Gastroesophageal sphincter (tissue), 3 donors: ENCODE results near the gene OCEL1.

Source experiments
- POLR2A ChIP-seq, 2 donors: fragments of 450-650 bp; IDR thresholded peaks; one replicate each; pipeline ENCODE4 v1.6.1; 2017; ENCODE audit warnings: antibody characterized with exemption in 2 of 2, mild to moderate bottlenecking in 2 of 2, moderate library complexity in 1 of 2
- POLR2AphosphoS5 ChIP-seq: sonication (generic); formaldehyde crosslinking; IDR thresholded peaks from one replicate; pipeline ENCODE4 v1.6.1; 2017; ENCODE audit warnings: antibody characterized with exemption
- TF ChIP-seq, protein P1 (sequence below), 4 experiments: fragments of 200-600 bp in 2 of 4; fragments of 450-650 bp in 2 of 4; sonication (generic) in 1 of 4; IDR thresholded peaks; one replicate each; pipeline ENCODE4 v1.5.1; 2017 to 2019; ENCODE audit warnings: antibody characterized with exemption in 4 of 4, mild to moderate bottlenecking in 2 of 4, moderate library complexity in 2 of 4

GRCh38 chr19:17226002-17226933 is at the start of gene OCEL1:
- TF ChIP-seq, protein P1, sequence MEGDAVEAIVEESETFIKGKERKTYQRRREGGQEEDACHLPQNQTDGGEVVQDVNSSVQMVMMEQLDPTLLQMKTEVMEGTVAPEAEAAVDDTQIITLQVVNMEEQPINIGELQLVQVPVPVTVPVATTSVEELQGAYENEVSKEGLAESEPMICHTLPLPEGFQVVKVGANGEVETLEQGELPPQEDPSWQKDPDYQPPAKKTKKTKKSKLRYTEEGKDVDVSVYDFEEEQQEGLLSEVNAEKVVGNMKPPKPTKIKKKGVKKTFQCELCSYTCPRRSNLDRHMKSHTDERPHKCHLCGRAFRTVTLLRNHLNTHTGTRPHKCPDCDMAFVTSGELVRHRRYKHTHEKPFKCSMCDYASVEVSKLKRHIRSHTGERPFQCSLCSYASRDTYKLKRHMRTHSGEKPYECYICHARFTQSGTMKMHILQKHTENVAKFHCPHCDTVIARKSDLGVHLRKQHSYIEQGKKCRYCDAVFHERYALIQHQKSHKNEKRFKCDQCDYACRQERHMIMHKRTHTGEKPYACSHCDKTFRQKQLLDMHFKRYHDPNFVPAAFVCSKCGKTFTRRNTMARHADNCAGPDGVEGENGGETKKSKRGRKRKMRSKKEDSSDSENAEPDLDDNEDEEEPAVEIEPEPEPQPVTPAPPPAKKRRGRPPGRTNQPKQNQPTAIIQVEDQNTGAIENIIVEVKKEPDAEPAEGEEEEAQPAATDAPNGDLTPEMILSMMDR (IDR thresholded peaks at IDR 0.05), result peak in 1 of 4 experiments; percentile 21
- TF ChIP-seq POLR2A (IDR thresholded peaks at IDR 0.05), result peak; percentile 56 to 63
- peak; percentile 81 for TF ChIP-seq POLR2AphosphoS5
